Ascending aorta (tissue), 2 donors: ENCODE results near the gene MEA1. TPM values are rescaled to one million over a fixed set of nuclear protein-coding genes. Genes with fewer than 3 reads are reported as not detected.

Experiments used
- DNase-seq, 2 donors: peaks; one replicate each; pipeline ENCODE4 v3.0.0-alpha.2; 2019; ENCODE audit warnings: low spot score in 2 of 2
- H3K27ac ChIP-seq, 2 donors: fragments of 200-600 bp; sonication (generic); one replicate each; pipeline ENCODE4 v1.5.1; 2016 to 2017; ENCODE audit warnings: mild to moderate bottlenecking in 1 of 2
- H3K27me3 ChIP-seq: fragments of 200-600 bp; sonication (generic); one replicate; pipeline ENCODE4 v1.5.1; 2017
- H3K36me3 ChIP-seq, 2 donors: fragments of 200-600 bp; sonication (generic); one replicate each; pipeline ENCODE4 v1.5.1; 2016
- H3K4me1 ChIP-seq, 2 donors: fragments of 200-600 bp; sonication (generic); one replicate each; pipeline ENCODE4 v1.5.1; 2016 to 2017; ENCODE audit warnings: mild to moderate bottlenecking in 1 of 2
- H3K4me3 ChIP-seq, 2 donors: fragments of 200-600 bp; sonication (generic); one replicate each; pipeline ENCODE4 v1.5.1; 2016 to 2017; ENCODE audit warnings: mild to moderate bottlenecking in 1 of 2
- H3K9me3 ChIP-seq, 2 donors: fragments of 200-600 bp; sonication (generic); one replicate each; pipeline ENCODE4 v1.5.1; 2016
- CTCF ChIP-seq, 3 experiments: fragments of 200-600 bp in 2 of 3; fragments of 450-650 bp in 1 of 3; sonication (generic) in 2 of 3; IDR thresholded peaks; one replicate each; pipeline ENCODE4 v1.5.1; 2016 to 2019; ENCODE audit warnings: antibody characterized with exemption in 3 of 3, mild to moderate bottlenecking in 1 of 3, moderate library complexity in 1 of 3
- intact Hi-C: fragments of 100-400 bp; cut with DNase I; formaldehyde crosslinking; loops from one replicate; pipeline ENCODE4 v1.15.1; 2023
- total RNA-seq: library from RNA; depleted of rRNA; stranded (reverse); fragments of >200 nt; gene quantifications from one replicate; pipeline ENCODE4 v1.1.0, GENCODE V29; 2016

The MEA1 gene
- total RNA-seq, 1 donor from 2014 or later, result 61.1 TPM

DNA sequence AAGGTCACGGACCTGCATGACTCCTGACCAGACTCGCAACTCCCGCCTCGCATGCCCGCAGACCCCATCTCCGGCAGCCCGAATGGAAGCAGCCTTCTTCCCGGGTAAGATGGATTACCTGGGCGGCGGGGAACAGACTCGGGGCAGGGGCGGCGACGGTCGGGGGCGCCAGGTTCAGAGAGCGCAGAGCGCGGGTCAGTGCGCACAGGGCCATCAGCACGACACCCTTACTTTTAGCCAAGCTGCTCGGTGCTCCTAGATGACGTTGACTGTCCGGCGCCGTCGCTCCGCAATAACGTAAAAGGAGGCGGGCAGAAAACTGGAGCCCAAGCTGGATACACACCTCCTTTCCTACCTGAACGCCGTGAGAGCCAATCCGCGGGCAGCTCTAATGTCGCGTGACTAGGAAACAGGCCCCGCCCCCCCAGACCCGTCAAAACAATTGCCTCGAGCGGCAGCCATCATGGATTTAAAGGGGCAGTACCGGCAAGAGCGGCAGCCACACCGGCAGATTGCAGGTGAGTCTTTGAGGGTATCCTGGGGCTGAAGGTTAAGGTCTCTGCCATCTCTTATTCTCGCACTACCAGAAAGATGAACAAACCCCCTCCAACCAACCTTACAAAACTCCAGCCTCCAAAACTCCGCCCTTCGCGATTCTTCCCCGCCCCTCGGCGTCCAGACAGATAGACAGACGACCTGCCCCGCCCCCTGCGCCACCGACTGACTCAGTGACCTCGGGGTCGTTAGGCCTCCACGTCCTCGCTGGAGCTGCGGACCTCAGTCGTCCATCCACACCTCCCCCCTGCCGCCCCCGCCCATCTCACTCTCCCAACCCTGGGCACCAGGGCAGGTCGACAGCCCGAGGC, 45.7 kb upstream of the MEA1 start, which contains the start of the genes KLC4 and MRPL2:
TSS of gene KLC4 (plus strand) at position 464 of the 866 bp plus-strand sequence. CDS start 1,705 bp downstream, outside the sequence.
TSS of gene MRPL2 (minus strand) at position 267 of the 866 bp plus-strand sequence. CDS start at position 214, 53 bp downstream.
- TF ChIP-seq CTCF (IDR thresholded peaks at IDR 0.05), result no peak
- peak within 1 kb of the TSS; percentile 84 to 94 for H3K4me3 ChIP-seq
- H3K36me3 ChIP-seq, result peaks cover 9 to 29% of the 10 kb centered on the region in 2 donors
- H3K27me3 ChIP-seq, result no peaks in the 10 kb centered on the region
- H3K9me3 ChIP-seq, result no peaks in the 10 kb centered on the region
- peak; percentile 97 to 99 for DNase-seq
- H3K4me1 ChIP-seq, result peaks cover 12 to 25% of the 10 kb centered on the region in 2 donors
- peak within 1 kb of the TSS; percentile 78 to 84 for H3K27ac ChIP-seq
- intact Hi-C loops, result loop anchor here (1.0 to 5.0 kb wide), 4 partner anchors 38 to 83 kb away; partner anchors contain the start of genes KLHDC3, PPP2R5D and RRP36

- no peak for DNase-seq
- H3K4me1 ChIP-seq, result peaks cover 12 to 29% of the 10 kb centered on the region in 2 donors
- H3K4me3 ChIP-seq, result peak overlapping the region; percentile 84 to 94
- H3K27me3 ChIP-seq, result no peaks in the 10 kb centered on the region
- TF ChIP-seq CTCF (IDR thresholded peaks at IDR 0.05), result no peak
- intact Hi-C loops, result loop anchor here (1.0 to 5.0 kb wide), 2 partner anchors 84 to 112 kb away; no protein-coding TSS in a partner anchor
- H3K36me3 ChIP-seq, result peaks cover 9 to 27% of the 10 kb centered on the region in 2 donors
- peak overlapping the region; percentile 78 to 84 for H3K27ac ChIP-seq
- H3K9me3 ChIP-seq, result no peaks in the 10 kb centered on the region
Observed at GRCh38 chr6:43058531-43058930, 44.8 kb upstream of the MEA1 start.

- Histone ChIP-seq H3K9me3 (no peaks in the 10 kb centered on the region), H3K27ac (no peak overlapping the region), H3K36me3 (peaks cover 9 to 15% of the 10 kb centered on the region in 2 donors), H3K4me1 (peaks cover 12 to 35% of the 10 kb centered on the region in 2 donors), H3K27me3 (no peaks in the 10 kb centered on the region), H3K4me3 (no peak overlapping the region)
- TF ChIP-seq CTCF (IDR thresholded peaks at IDR 0.05), result no peak
- intact Hi-C loops, result loop anchor here (5.0 kb wide), 1 partner anchor 86 kb away; no protein-coding TSS in a partner anchor
- no peak for DNase-seq
Observed at GRCh38 chr6:43055966-43056365, 42.2 kb upstream of the MEA1 start.

- intact Hi-C loops, result loop anchor here (5.0 kb wide), 1 partner anchor 152 kb away; no protein-coding TSS in a partner anchor
Observed at GRCh38 chr6:43054206-43054943, 40.6 kb upstream of the MEA1 start.

More at GRCh38 chr6:43054206-43054943, 40.6 kb upstream of the MEA1 start:
- Histone ChIP-seq H3K27me3 (no peaks in the 10 kb centered on the region), H3K4me1 (peaks cover 5 to 24% of the 10 kb centered on the region in 2 donors), H3K9me3 (no peaks in the 10 kb centered on the region), H3K27ac (peak overlapping the region; percentile 87 to 98), H3K36me3 (peaks cover 9 to 22% of the 10 kb centered on the region in 2 donors), H3K4me3 (peak overlapping the region; percentile 71)
- TF ChIP-seq CTCF (IDR thresholded peaks at IDR 0.05), result no peak
- no peak for DNase-seq
